ENCODE results near the gene ARL13B.
"Not testable (repeated sequence)": the region's sequence is repeated elsewhere in the genome, so short reads cannot be mapped to it uniquely, and the experiment has no call there.

ARL13B gene

GRCh38 chr3:94062513-94063404 lies 82.8 kb downstream of the ARL13B start, which contains the start of the genes DHFR2 and NSUN3:
DHFR2 (minus strand) TSS chr3:94062916; CDS start chr3:94061511, 1,405 bp downstream.
NSUN3 (plus strand) TSS chr3:94063061; CDS start chr3:94063127, 66 bp downstream.
- DNase-seq (ENCODE audit: low read depth in 2 of 2) = peak; percentile 74 to 77

GRCh38 chr3:94063496-94064119 lies 83.7 kb downstream of the ARL13B start:
- no peak for DNase-seq (ENCODE audit: low read depth in 2 of 2)

DNA sequence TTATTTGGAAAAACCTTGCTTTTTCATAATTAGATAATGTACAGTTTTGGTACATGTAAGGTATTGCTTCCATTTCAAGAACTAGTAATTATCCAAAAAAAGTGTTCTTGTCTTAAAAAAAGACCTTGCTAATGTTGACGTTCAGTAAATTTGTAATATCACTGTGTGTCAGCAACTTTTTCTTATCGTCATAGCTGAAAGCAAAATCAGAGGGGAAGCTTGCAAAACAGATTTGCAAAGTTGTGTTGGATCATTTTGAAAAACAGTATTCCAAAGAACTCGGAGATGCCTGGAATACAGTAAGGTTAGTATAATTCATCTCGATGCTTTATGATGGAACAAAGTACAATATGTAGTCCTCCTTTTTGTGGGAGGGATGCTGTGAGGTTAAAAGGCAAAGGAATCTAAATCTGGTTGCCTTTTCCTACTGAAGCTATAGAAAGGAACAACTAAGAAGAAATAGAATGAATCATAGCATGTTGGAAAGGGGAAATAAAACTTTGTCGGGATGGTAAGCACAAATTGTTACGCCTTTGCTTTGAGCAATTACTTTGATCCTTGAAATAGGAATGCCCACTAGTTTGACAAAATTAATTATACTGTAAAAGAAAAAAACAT lies 84.4 kb downstream of the ARL13B start:
- no peak for DNase-seq (ENCODE audit: low read depth in 2 of 2)

DNA sequence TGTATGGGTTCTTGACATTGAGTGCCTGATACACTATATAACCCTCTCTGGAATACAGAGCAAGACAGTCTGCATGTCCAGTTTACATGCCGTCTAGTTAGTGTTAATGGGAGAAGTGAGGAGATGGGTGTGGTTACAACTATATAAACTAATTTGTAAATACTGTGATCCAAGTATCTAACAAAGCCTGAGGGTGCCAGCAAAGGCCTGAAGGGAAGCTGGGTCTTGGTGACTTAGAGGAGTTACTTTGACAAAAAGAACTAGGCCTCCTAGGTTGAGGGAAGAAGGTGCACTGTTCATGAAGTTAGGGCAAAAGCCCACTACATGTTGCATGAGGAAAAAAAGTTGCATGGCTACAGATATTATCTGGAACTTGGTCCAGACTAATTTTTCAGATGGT lies 85.2 kb downstream of the ARL13B start:
- no peak for DNase-seq (ENCODE audit: low read depth in 2 of 2)

DNA sequence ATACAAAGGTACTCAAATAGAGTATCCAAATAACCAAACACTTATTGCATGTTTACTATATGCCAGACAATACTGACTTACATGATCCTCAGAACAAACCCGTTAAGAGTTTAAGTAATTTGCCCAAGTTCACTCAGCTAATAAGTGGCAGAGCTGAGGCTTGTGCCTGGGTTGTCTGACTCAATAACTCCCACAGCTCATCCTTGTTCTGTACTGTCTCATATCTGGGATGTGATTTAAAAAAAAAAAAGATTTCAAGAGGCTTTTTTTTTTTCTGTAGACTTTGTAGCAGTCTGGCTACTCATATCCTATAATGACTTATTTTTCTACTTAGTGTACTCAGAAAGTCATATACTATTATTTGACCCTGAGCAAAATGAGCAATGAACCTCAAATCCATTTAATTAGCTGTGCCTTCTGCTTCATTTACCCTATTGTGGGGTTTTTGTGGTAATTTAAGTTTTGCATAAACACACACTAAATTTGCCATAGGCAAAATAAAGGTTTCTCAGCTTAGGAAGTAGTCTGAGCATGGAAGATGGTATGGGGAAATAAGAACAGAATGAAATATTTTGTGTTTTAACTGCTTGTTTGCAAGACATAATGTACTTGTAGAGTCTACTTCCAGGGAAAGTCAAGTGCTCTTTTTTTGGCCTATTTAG lies 86.0 kb downstream of the ARL13B start:
- no peak for DNase-seq (ENCODE audit: low read depth in 2 of 2)

- no peak for DNase-seq (ENCODE audit: low read depth in 2 of 2)
These were observed 86.8 kb downstream of the ARL13B start for GRCh38 chr3:94066506-94067500.

GRCh38 chr3:94069194-94069813 lies 89.3 kb downstream of the ARL13B start:
- no peak for DNase-seq (ENCODE audit: low read depth in 2 of 2)

GRCh38 chr3:94070341-94070911 lies 90.5 kb downstream of the ARL13B start:
- DNase-seq (ENCODE audit: low read depth in 2 of 2) = no peak

DNA sequence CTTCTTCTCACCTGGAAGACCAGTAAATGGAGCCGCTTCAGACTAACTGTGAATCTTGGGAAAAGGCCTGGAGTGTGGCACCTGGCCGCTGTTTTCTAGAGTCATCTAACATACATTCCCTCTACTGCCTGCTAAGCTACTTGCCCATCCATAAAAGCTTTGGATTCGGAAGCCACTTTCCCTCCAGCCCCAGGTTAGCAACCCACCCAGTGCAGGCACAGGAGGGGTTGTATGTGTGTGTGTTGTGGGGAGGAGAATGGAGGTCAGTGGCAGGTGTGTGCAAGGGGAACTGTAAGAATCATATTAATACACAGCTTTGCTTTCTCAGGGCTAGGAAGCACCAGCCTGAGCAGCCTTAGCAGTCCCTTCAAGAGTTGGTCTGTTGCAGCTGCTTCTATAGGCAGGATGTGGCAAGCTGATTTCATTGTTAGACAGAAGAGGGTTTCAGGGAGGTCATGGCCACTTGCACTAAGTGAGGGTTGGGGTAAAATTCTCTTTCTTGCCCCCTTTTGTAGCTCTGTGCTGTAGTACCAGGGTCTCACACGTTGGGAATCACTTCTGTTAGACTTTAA lies 91.8 kb downstream of the ARL13B start:
- no peak for DNase-seq (ENCODE audit: low read depth in 2 of 2)

DNA sequence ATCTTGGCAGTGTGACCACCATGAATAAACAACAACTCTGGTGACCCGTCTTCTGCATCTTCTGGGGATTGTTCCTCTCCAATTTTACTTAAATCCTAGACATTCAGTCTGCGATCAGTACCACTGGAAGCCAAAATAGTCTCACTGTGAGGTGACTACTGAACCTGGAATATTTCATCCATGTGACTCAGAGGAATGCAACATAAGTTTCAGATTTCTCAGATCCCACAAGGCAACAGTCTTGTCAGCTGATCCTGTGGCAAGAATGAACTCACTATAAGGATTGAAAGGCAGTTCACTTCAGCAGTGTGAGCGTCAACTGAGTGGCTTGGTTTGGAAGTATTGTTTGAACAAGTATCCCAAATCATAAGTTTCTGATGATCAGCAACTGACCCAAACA lies 96.1 kb downstream of the ARL13B start:
- no peak for DNase-seq (ENCODE audit: low read depth in 2 of 2)

GRCh38 chr3:94080552-94080951 lies 100.6 kb downstream of the ARL13B start:
- DNase-seq (ENCODE audit: low read depth in 2 of 2) = not testable (repeated sequence)

DNA sequence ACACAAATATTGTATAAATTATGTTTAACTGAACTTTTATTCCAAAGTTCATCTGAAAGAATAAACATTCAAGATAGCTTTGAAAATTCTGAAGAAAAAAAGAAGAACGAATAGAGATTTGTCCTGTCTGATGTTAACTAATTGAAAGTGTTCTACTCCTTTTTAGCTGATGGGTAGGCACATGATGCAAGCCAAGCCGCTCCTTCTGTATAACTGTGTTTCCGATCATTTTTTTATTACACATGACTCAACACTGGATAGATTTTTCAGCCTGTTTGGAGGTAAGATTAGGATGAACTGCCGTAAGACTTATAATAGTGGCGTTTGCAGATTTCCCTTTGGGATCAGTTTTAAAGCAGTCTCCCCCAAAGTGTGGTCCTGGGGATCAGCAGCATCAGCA lies 101.9 kb downstream of the ARL13B start:
- DNase-seq (ENCODE audit: low read depth in 2 of 2) = no peak

GRCh38 chr3:94082391-94082937 lies 102.5 kb downstream of the ARL13B start:
- no peak for DNase-seq (ENCODE audit: low read depth in 2 of 2)

DNA sequence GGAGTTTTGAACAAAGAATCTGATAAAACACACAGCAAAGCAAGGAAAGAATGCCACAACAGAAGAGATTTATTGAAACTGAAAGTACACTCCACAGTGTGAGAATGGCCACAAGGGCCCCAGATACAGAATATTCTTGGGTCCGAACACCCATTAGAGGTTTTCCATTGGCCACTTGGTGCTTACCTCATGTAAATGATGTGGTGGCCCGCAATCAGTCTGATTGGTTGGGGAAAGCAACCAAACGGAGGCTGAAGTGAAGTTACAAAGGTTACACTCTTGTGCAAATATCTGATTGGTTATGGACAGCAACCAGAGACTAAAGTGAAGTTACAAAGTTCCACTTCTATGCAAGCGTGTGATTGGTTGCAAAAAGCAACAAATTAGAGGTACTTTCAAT lies 103.3 kb downstream of the ARL13B start:
- DNase-seq (ENCODE audit: low read depth in 2 of 2) = no peak

- no peak for DNase-seq (ENCODE audit: low read depth in 2 of 2)
These were observed 109.2 kb downstream of the ARL13B start for GRCh38 chr3:94089126-94089525.

- DNase-seq (ENCODE audit: low read depth in 2 of 2) = no peak
These were observed 112.1 kb downstream of the ARL13B start for GRCh38 chr3:94092086-94092485.

- no peak for DNase-seq (ENCODE audit: low read depth in 2 of 2)
These were observed 113.2 kb downstream of the ARL13B start for GRCh38 chr3:94093151-94093550.

GRCh38 chr3:94095111-94095510 lies 115.2 kb downstream of the ARL13B start:
- no peak for DNase-seq (ENCODE audit: low read depth in 2 of 2)

DNA sequence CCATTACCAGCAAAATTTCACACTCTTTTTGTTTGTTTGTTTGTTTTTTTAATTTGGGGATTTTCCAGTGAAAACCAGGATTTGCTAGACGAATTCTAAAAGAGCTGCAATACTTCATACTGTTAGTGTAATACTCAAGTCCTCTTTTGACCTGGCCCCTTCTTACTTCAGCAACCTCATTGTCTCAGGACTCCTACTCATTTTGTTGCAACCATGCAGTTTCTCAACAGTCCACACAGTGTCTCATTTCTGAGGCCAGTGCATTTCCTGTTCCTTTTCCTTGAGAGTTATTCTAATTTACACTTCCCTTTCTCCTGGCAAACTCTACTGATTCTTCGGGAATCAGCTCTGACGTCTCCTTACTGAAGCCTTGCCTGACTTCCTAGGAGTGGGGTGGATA lies 118.5 kb downstream of the ARL13B start:
- no peak for DNase-seq (ENCODE audit: low read depth in 2 of 2)
